ENCODE data around the gene NEU1. TPM values are rescaled to one million over a fixed set of nuclear protein-coding genes. Genes with fewer than 3 reads are reported as not detected.
A peak's percentile ranks its signal among the peaks of the same experiment; 100 is the strongest.

The NEU1 gene
- total RNA-seq, 2 experiments from 2014 or later: 5.5 to 13.4 TPM

DNA sequence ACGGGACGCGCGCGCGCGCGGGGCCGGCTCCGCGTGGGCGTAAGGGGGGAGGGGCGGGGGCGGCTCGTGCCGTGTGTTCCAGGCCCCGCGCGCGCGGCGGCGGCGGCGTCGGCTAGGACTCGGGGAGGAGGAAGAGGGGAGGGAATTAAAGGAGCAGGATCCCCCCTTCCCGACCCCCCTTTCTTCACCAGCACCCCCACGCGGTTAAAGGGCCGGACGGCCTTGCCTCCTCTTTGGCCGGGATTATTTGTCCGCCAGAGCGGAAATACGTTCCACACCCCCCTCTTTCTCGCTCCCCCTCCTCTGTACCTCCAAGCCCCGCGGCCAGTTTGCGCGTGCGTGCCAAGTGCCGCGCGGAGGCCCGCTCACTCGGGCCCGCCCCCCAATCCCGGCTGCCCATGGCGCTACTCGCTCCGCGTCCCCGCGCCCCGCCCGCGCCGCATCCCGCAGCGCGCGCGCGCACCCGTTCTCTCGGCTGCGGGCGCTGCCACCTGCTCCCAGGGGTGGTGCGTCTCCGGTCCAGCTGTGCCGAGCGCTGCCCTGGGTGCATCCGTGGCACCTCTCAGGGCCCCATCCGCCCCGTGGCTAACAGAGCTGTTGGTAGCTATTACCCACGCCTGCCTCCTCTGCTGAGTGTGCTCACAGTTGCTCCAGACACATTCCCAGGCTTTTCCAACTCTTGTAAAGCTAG, 39.5 kb upstream of the NEU1 start, which contains the start of gene ZBTB12:
ZBTB12 (minus strand) TSS at position 134 of the 691 bp plus-strand sequence. CDS start 781 bp downstream, outside the sequence.
- peak within 1 kb of the TSS; percentile 70 for H2AFZ ChIP-seq (ENCODE audit: low read length)
- intact Hi-C loops (cut with micrococcal nuclease; ENCODE audit: unreplicated experiment): loop anchor here (1.0 kb wide), 1 partner anchor 50 kb away; no protein-coding TSS in a partner anchor
- peaks cover 4% of the 10 kb centered on the region; the same call in 1 of the 2 replicates for H3K79me2 ChIP-seq (ENCODE audit: insufficient read depth, low read depth, low read length)
- no peaks in the 10 kb centered on the region for H4K20me1 ChIP-seq (ENCODE audit: insufficient read depth, low read length)
- H3K27ac ChIP-seq (ENCODE audit: low read depth, low read length, poor library complexity, severe bottlenecking): peak within 1 kb of the TSS; percentile 11
- no TSS peak for BruUV-seq (replicated peaks)
- H3K4me3 ChIP-seq (ENCODE audit: low read depth, low read length, poor library complexity, severe bottlenecking): peak within 1 kb of the TSS; percentile 75
- H3K4me1 ChIP-seq (ENCODE audit: insufficient read depth, low read length, poor library complexity, severe bottlenecking): peaks cover 30% of the 10 kb centered on the region
- TF ChIP-seq, protein P1, sequence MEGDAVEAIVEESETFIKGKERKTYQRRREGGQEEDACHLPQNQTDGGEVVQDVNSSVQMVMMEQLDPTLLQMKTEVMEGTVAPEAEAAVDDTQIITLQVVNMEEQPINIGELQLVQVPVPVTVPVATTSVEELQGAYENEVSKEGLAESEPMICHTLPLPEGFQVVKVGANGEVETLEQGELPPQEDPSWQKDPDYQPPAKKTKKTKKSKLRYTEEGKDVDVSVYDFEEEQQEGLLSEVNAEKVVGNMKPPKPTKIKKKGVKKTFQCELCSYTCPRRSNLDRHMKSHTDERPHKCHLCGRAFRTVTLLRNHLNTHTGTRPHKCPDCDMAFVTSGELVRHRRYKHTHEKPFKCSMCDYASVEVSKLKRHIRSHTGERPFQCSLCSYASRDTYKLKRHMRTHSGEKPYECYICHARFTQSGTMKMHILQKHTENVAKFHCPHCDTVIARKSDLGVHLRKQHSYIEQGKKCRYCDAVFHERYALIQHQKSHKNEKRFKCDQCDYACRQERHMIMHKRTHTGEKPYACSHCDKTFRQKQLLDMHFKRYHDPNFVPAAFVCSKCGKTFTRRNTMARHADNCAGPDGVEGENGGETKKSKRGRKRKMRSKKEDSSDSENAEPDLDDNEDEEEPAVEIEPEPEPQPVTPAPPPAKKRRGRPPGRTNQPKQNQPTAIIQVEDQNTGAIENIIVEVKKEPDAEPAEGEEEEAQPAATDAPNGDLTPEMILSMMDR (conservative IDR thresholded peaks at IDR 0.05; ENCODE audit: low read length): no peak
- TF ChIP-seq EZH2phosphoT487 (IDR thresholded peaks at IDR 0.05; ENCODE audit: borderline replicate concordance, low read depth, low read length): no peak
- CTCF ChIA-PET (ENCODE audit: unreplicated experiment): interaction anchor here (0.6 to 0.9 kb wide), 2 partner anchors 21 to 238 kb away, joined by 3 read pairs; partner anchors contain the start of gene GPANK1
- peak; percentile 95 for DNase-seq (ENCODE audit: low spot score)
- POLR2A ChIA-PET: interaction anchor here (1.6 kb wide), 1 partner anchor 39 kb away, joined by 4 read pairs; the partner anchor contains the start of gene NEU1
- no peaks in the 10 kb centered on the region for H3K9me3 ChIP-seq (ENCODE audit: low read length)
- H3K36me3 ChIP-seq (ENCODE audit: insufficient read depth, low read length): no peaks in the 10 kb centered on the region
- H3K4me2 ChIP-seq (ENCODE audit: low read length): peak within 1 kb of the TSS; percentile 69
- no peaks in the 10 kb centered on the region for H3K9me2 ChIP-seq (ENCODE audit: insufficient read depth, low read length)

DNA sequence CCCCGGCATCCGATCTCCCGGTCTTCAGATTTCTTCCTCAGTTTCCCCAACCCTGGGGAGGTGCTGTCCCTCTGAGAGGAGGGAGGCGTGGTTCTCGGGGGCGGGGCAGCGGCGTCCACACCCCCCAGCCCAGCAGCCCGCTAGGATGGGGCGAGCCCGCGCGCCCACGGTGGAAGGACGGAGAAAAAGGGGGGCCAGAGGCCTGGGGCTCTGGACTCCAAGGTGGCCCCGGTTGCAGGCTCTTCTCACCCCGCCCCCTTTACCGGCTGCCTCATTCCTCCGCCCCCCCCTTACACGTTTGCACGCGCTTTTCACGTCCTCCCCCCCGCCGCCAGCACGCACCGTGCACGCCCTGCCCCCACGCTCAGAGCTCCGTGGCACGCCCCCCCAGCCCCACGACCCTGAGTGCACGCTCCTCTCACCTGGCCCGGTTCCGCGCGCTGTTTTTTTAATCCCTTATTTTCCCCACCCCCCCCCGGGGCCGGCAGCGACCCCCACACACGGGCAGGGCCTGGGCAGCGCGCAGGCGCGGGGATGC, 38.9 kb upstream of the NEU1 start:
- Histone ChIP-seq H3K4me1 (ENCODE audit: insufficient read depth, low read length, poor library complexity, severe bottlenecking) (peaks cover 33% of the 10 kb centered on the region), H3K79me2 (ENCODE audit: insufficient read depth, low read depth, low read length) (peaks cover 8% of the 10 kb centered on the region; the same call in 1 of the 2 replicates), H3K9me2 (ENCODE audit: insufficient read depth, low read length) (no peaks in the 10 kb centered on the region), H3K4me3 (ENCODE audit: low read depth, low read length, poor library complexity, severe bottlenecking) (peak overlapping the region; percentile 75), H4K20me1 (ENCODE audit: insufficient read depth, low read length) (no peaks in the 10 kb centered on the region), H3K4me2 (ENCODE audit: low read length) (peak overlapping the region; percentile 69), H3K9me3 (ENCODE audit: low read length) (no peaks in the 10 kb centered on the region), H3K27ac (ENCODE audit: low read depth, low read length, poor library complexity, severe bottlenecking) (peak overlapping the region; percentile 11), H3K36me3 (ENCODE audit: insufficient read depth, low read length) (no peaks in the 10 kb centered on the region), H2AFZ (ENCODE audit: low read length) (peak overlapping the region; percentile 70; the same call in 1 of the 2 replicates)
- intact Hi-C loops (cut with micrococcal nuclease; ENCODE audit: unreplicated experiment): no loop called here
- DNase-seq (ENCODE audit: low spot score): peak; percentile 64
- no TSS peak for BruUV-seq (replicated peaks)
- TF ChIP-seq, protein P1 (conservative IDR thresholded peaks at IDR 0.05; ENCODE audit: low read length): no peak
- TF ChIP-seq EZH2phosphoT487 (IDR thresholded peaks at IDR 0.05; ENCODE audit: borderline replicate concordance, low read depth, low read length): no peak
- POLR2A ChIA-PET: no interaction called here
- CTCF ChIA-PET (ENCODE audit: unreplicated experiment): no interaction called here

All from OCI-LY7 (cell line).